Stomach (tissue), 9 donors: ENCODE measurements around the gene BANP. TPM values are rescaled to one million over a fixed set of nuclear protein-coding genes. Genes with fewer than 3 reads are reported as not detected.

Experiments used
- DNase-seq, 2 donors: peaks; one replicate each; pipeline versions ENCODE4 v3.0.0 to v3.0.0-alpha.2; 2013 to 2019
- H3K27ac ChIP-seq, 5 donors: fragments of 200-600 bp in 4 of 5; sonication (generic) in 4 of 5; one replicate each; pipeline ENCODE4 v1.5.1; 2013 to 2019; ENCODE audit warnings: mild to moderate bottlenecking in 1 of 5, moderate library complexity in 1 of 5
- H3K27me3 ChIP-seq, 3 donors: fragments of 200-600 bp; sonication (generic); one replicate each; pipeline ENCODE4 v1.5.1; 2017 to 2019; ENCODE audit warnings: mixed run types in 1 of 3
- H3K36me3 ChIP-seq, 4 donors: fragments of 200-600 bp; sonication (generic); 1 replicate in 3 of 4; 2 replicates in 1 of 4; pipeline ENCODE4 v1.5.1; 2016 to 2019
- H3K4me1 ChIP-seq, 4 donors: fragments of 200-600 bp; sonication (generic); one replicate each; pipeline ENCODE4 v1.5.1; 2016 to 2019
- H3K4me3 ChIP-seq, 4 donors: fragments of 200-600 bp; sonication (generic) in 3 of 4; one replicate each; pipeline ENCODE4 v1.5.1; 2016 to 2019; ENCODE audit warnings: mild to moderate bottlenecking in 1 of 4
- H3K9me3 ChIP-seq, 4 donors: fragments of 200-600 bp; sonication (generic); one replicate each; pipeline ENCODE4 v1.5.1; 2016 to 2019
- EP300 ChIP-seq: sonication (generic); formaldehyde crosslinking; IDR thresholded peaks from one replicate; pipeline ENCODE4 v1.6.1; 2017; ENCODE audit warnings: antibody characterized with exemption
- POLR2A ChIP-seq, 4 donors: fragments of 450-650 bp; IDR thresholded peaks; one replicate each; pipeline ENCODE4 v1.6.1; 2016; ENCODE audit warnings: antibody characterized with exemption in 4 of 4, control low read depth in 2 of 4, mild to moderate bottlenecking in 1 of 4, moderate library complexity in 1 of 4
- POLR2AphosphoS5 ChIP-seq, 3 donors: sonication (generic); formaldehyde crosslinking; IDR thresholded peaks; one replicate each; pipeline ENCODE4 v1.6.1; 2016; ENCODE audit warnings: antibody characterized with exemption in 3 of 3
- WGBS, 5 donors: extraction: QIAGEN DNeasy Blood & Tissue Kit in 3 of 5; methylation state at CpG; one replicate each; pipeline versions ENCODE4 v1.1.5 to v1.1.7; 2013 to 2018; 5-methylcytosine and 5-hydroxymethylcytosine counted together
- intact Hi-C: fragments of 100-400 bp; cut with DNase I; formaldehyde crosslinking; loops from one replicate; pipeline ENCODE4 v1.15.1; 2023; ENCODE audit warnings: low total_unique reads
- polyA plus RNA-seq, 3 donors: library from polyadenylated mRNA; stranded (reverse); fragments of 200-250 nt; gene quantifications; one replicate each; pipeline ENCODE4 v1.2.3, GENCODE V29; 2013
- total RNA-seq, 5 donors: library from RNA; depleted of rRNA; stranded (reverse); fragments of >200 nt; gene quantifications; one replicate each; pipeline versions ENCODE4 v1.1.0 to v1.2.3, GENCODE V29; 2014 to 2016
- TF ChIP-seq, protein P1 (sequence below), 7 experiments: fragments of 450-650 bp in 4 of 7; fragments of 200-600 bp in 3 of 7; sonication (generic) in 3 of 7; IDR thresholded peaks; one replicate each; pipeline ENCODE4 v1.5.1; 2016 to 2019; ENCODE audit warnings: antibody characterized with exemption in 7 of 7, control low read depth in 2 of 7, mild to moderate bottlenecking in 1 of 7
- donor health status: healthy with polysubstance abuse.
- donor health status: Bipolar disorder and iron deficiency.
- donor health status: healthy.

BANP gene
- total and polyA plus RNA-seq, 8 donors, result 6.0 to 144 (median 18.3) TPM

DNA sequence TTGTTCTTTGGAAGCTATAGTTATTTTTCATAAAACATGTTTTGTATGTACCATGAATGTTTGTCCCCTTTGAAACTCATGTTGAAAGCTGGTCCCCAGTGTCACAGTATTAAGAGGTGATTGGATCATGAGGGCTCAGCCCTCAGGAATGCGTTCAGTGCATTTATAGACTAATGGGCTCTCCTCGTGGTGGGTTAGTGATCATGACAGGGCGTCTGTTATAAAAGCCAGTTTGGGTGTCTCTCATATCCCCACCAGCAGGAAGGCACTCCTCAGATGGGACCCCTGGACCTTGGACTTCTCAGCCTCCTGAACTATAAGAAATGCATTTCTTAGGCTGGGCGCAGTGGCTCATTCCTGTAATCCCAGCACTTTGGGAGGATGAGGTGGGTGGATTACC is 10.4 kb downstream of the BANP start:
- WGBS, 5 donors, result 77 to 96% (median 82%) methylated on average over 4 of the region's 4 CpGs
- Histone ChIP-seq H3K4me3 (no peak overlapping the region), H3K27me3 (no peaks in the 10 kb centered on the region), H3K9me3 (no peaks in the 10 kb centered on the region), H3K27ac (no peak overlapping the region), H3K36me3 (peaks cover 0 to 14% (median 10%) of the 10 kb centered on the region in 4 donors), H3K4me1 (peaks cover 13 to 59% (median 32%) of the 10 kb centered on the region in 4 donors)
- intact Hi-C loops, result no loop called here
- no peak for DNase-seq
- TF ChIP-seq POLR2A (IDR thresholded peaks at IDR 0.05) (no peak), EP300 (no peak), POLR2AphosphoS5 (IDR thresholded peaks at IDR 0.05) (no peak)
- TF ChIP-seq, protein P1, sequence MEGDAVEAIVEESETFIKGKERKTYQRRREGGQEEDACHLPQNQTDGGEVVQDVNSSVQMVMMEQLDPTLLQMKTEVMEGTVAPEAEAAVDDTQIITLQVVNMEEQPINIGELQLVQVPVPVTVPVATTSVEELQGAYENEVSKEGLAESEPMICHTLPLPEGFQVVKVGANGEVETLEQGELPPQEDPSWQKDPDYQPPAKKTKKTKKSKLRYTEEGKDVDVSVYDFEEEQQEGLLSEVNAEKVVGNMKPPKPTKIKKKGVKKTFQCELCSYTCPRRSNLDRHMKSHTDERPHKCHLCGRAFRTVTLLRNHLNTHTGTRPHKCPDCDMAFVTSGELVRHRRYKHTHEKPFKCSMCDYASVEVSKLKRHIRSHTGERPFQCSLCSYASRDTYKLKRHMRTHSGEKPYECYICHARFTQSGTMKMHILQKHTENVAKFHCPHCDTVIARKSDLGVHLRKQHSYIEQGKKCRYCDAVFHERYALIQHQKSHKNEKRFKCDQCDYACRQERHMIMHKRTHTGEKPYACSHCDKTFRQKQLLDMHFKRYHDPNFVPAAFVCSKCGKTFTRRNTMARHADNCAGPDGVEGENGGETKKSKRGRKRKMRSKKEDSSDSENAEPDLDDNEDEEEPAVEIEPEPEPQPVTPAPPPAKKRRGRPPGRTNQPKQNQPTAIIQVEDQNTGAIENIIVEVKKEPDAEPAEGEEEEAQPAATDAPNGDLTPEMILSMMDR (IDR thresholded peaks at IDR 0.05), result no peak

DNA sequence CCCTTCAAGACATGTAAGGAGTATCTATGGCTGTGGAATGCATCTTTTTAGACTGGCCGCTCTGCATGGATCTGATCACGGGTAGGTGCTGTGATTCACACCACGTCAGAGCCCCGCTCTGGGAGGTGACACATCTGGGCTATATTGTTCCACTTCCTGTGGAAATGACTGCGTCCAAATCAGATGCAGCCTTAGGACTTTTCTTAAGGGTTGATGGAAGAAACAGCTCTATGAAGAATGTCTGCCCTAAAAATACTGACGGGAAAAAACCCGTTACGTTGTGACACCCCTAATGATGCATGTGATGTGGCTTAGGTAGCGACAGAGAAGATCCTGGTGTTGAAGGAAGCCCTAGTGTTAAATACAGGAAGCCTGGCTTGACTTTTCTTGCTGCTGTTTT is 12.2 kb downstream of the BANP start:
- H3K4me3 ChIP-seq, result no peak overlapping the region
- WGBS, 5 donors, result 70 to 80% (median 79%) methylated on average over 9 of the region's 9 CpGs
- TF ChIP-seq EP300, result no peak
- TF ChIP-seq POLR2A (IDR thresholded peaks at IDR 0.05), result no peak
- TF ChIP-seq, protein P1 (IDR thresholded peaks at IDR 0.05), result no peak
- TF ChIP-seq POLR2AphosphoS5 (IDR thresholded peaks at IDR 0.05), result peak in 1 of 3 donors; percentile 11
- peaks cover 19 to 61% (median 29%) of the 10 kb centered on the region in 4 donors for H3K4me1 ChIP-seq
- H3K36me3 ChIP-seq, result no peaks in the 10 kb centered on the region
- intact Hi-C loops, result no loop called here
- peak overlapping the region in 4 of 5 donors; percentile 3 to 77 (median 40) for H3K27ac ChIP-seq
- H3K27me3 ChIP-seq, result no peaks in the 10 kb centered on the region
- peak in 1 of 2 donors; percentile 58 for DNase-seq
- no peaks in the 10 kb centered on the region for H3K9me3 ChIP-seq

DNA sequence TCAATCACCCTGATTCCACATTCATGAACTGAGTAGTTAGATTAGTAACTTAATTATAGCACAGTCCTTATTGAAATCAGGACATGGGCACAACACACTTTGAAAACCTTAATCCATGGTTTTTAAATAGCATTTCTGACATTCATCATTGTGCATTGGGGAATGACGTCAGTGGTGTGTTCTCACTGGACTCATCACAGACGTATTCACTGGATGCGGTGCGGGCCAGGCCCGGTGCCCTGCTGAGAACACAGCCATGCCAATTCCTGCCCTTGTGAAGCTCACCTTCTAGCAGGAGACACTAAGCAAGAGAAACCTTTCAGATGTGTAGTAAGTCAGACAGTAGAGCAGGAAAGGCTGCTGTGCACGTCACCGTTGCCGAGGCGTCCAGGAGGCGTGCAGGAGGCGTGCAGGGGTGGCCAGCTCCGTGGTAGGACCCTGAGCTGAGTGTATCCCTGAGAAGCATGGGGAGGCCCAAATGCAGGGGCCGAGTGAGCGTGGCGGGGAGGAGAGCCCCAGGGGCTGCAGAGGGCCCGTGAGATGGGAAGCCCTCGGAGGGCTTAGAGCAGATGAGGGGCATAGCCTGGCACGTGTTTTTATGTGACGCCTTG is 12.9 kb downstream of the BANP start:
- TF ChIP-seq EP300, result no peak
- TF ChIP-seq POLR2A (IDR thresholded peaks at IDR 0.05), result no peak
- TF ChIP-seq, protein P1 (IDR thresholded peaks at IDR 0.05), result no peak
- TF ChIP-seq POLR2AphosphoS5 (IDR thresholded peaks at IDR 0.05), result no peak
- Histone ChIP-seq H3K27me3 (no peaks in the 10 kb centered on the region), H3K4me1 (peaks cover 19 to 53% (median 27%) of the 10 kb centered on the region in 4 donors), H3K9me3 (no peaks in the 10 kb centered on the region), H3K27ac (peak overlapping the region in 3 of 5 donors; percentile 38 to 77 (median 43)), H3K4me3 (no peak overlapping the region), H3K36me3 (no peaks in the 10 kb centered on the region)
- 80 to 89% (median 87%) methylated on average over 17 to 19 of the region's 19 CpGs for WGBS, 5 donors
- intact Hi-C loops, result no loop called here
- no peak for DNase-seq

DNA sequence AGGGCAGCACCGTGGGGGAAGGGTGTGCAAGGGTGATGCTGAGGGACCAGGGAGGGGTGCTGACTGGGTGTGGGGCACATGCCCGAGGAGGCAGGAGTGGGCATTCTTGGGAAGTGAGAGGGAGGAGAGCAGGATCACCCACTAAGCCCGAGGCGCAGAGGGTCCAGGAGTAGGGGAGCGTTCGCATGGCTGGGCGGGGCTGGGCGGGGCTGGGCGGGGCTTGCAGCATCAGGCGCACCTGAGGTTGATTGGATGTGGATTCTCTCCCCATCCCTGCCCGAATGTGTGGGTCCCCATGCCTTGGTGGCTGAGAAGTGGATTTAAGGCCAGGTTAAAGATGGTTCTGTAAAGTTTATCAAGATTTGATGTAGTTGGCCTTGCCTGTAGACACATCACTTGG is 14.2 kb downstream of the BANP start:
- no peaks in the 10 kb centered on the region for H3K27me3 ChIP-seq
- WGBS, 5 donors, result 79 to 85% (median 85%) methylated on average over 11 of the region's 11 CpGs
- H3K9me3 ChIP-seq, result peaks cover 0 to under 1% (median 0%) of the 10 kb centered on the region in 4 donors
- no peak for DNase-seq
- peak overlapping the region in 3 of 5 donors; percentile 67 to 78 (median 77) for H3K27ac ChIP-seq
- no peak for TF ChIP-seq POLR2A (IDR thresholded peaks at IDR 0.05)
- H3K4me1 ChIP-seq, result peaks cover 13 to 48% (median 20%) of the 10 kb centered on the region in 4 donors
- intact Hi-C loops, result no loop called here
- no peaks in the 10 kb centered on the region for H3K36me3 ChIP-seq
- H3K4me3 ChIP-seq, result no peak overlapping the region
